Skeletal muscle tissue (tissue), 4 donors: ENCODE results near the gene PCLAF. TPM values are rescaled to one million over a fixed set of nuclear protein-coding genes. Genes with fewer than 3 reads are reported as not detected.

Experiments used
- H3K27ac ChIP-seq: one replicate; pipeline ENCODE4 v1.7.0; 2013; ENCODE audit warnings: mild to moderate bottlenecking, low read depth, low read length, inconsistent platforms
- H3K27me3 ChIP-seq, 3 donors: one replicate each; pipeline ENCODE4 v1.7.0; 2013; ENCODE audit warnings: low read length in 3 of 3; ENCODE audit not compliant: control insufficient read depth in 3 of 3, insufficient read depth in 3 of 3
- H3K36me3 ChIP-seq, 3 donors: one replicate each; pipeline ENCODE4 v1.7.0; 2013; ENCODE audit warnings: low read length in 3 of 3; ENCODE audit not compliant: control insufficient read depth in 3 of 3, insufficient read depth in 3 of 3
- H3K4me1 ChIP-seq, 3 donors: one replicate each; pipeline ENCODE4 v1.7.0; 2013; ENCODE audit warnings: low read length in 3 of 3, mild to moderate bottlenecking in 3 of 3; ENCODE audit not compliant: control insufficient read depth in 3 of 3, insufficient read depth in 3 of 3
- H3K4me3 ChIP-seq, 3 donors: one replicate each; pipeline ENCODE4 v1.7.0; 2013; ENCODE audit warnings: low read length in 3 of 3
- H3K9ac ChIP-seq, 3 donors: one replicate each; pipeline ENCODE4 v1.7.0; 2013; ENCODE audit warnings: low read length in 3 of 3, mild to moderate bottlenecking in 3 of 3, moderate library complexity in 2 of 3, low read depth in 1 of 3
- H3K9me3 ChIP-seq, 3 donors: one replicate each; pipeline ENCODE4 v1.7.0; 2013; ENCODE audit warnings: low read length in 3 of 3; ENCODE audit not compliant: control insufficient read depth in 3 of 3
- total RNA-seq: library from RNA; depleted of rRNA; stranded (reverse); fragments of >200 nt; gene quantifications from one replicate; pipeline ENCODE4 v1.2.3, GENCODE V29; 2014
- donor health status: Osteomylitis.

PCLAF gene, protein sequence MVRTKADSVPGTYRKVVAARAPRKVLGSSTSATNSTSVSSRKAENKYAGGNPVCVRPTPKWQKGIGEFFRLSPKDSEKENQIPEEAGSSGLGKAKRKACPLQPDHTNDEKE
- total RNA-seq, result 12.0 TPM

GRCh38 chr15:64381000-64381751 is at the start of gene PCLAF:
Gene PCLAF, minus strand, starts transcription at chr15:64381441. Its CDS starts 70 bp downstream, at chr15:64381371.
- Histone ChIP-seq H3K9ac (peak within 1 kb of the TSS; percentile 11 to 65 (median 65)), H3K4me3 (peak within 1 kb of the TSS; percentile 59 to 86 (median 79)), H3K36me3 (no peaks in the 10 kb centered on the region)

DNA sequence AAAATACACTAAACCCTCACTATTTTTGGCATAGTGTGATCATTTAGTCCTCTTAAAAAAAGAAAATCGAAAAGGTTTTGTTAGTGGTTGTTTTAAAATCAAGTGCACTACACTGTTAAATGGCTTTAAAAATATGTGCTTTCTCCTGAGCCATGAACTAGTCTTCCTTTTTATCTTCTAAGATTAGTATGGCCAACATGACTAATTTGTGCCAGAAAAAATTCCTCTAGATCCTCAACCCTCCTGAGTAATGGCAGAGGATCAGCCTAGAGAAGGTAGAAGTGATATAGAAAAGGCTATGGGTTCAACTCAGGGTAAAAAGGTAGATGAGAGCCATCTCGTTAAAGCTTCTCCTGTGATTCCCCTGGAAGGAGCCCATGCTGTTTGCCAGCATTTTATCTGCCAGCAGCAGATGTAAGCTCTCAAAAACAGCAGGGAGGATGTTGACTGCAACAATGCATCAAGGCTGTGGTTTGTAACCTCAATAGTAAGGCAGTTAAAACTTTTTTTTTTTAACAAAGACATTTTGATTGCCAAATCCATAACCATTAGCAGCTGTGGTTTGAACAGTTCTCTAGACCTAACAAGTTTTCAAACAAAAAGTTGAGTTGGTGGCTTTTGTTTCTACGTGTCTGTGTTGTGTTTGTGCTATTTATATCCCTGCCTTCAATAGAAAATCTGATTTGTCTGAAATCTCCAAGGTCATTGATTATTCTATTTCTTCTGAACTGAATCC is 48.9 kb upstream of the PCLAF start:
- Histone ChIP-seq H3K27me3 (no peaks in the 10 kb centered on the region), H3K36me3 (peaks cover 3 to 16% (median 4%) of the 10 kb centered on the region in 3 donors), H3K9ac (no peak overlapping the region), H3K27ac (no peak overlapping the region), H3K4me1 (peaks cover 0 to 4% (median 0%) of the 10 kb centered on the region in 3 donors), H3K9me3 (no peaks in the 10 kb centered on the region), H3K4me3 (no peak overlapping the region)

More at GRCh38 chr15:64381000-64381751, at the start of gene PCLAF:
- no peak within 1 kb of the TSS for H3K27ac ChIP-seq
- no peaks in the 10 kb centered on the region for H3K9me3 ChIP-seq
- H3K4me1 ChIP-seq, result peaks cover 5 to 8% (median 7%) of the 10 kb centered on the region in 3 donors
- no peaks in the 10 kb centered on the region for H3K27me3 ChIP-seq

DNA sequence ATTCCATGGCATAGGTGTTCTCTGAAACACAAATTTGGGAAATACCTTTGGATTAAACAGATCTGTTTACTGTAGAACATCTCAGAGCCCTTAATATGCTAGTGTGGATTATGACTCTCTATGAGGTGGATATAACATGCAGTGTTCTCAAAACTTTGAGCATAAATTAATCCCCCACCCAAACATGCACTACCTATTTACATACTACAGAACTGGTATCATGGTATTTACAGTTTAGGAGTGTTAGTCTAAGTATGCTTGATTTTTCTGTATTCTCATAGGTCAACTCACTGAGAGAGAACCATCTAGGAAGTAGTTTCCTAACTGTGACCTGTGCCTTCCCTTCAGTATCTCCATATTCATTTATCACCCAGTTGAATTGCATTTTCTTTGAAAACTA is 48.2 kb upstream of the PCLAF start:
- no peak overlapping the region for H3K27ac ChIP-seq

DNA sequence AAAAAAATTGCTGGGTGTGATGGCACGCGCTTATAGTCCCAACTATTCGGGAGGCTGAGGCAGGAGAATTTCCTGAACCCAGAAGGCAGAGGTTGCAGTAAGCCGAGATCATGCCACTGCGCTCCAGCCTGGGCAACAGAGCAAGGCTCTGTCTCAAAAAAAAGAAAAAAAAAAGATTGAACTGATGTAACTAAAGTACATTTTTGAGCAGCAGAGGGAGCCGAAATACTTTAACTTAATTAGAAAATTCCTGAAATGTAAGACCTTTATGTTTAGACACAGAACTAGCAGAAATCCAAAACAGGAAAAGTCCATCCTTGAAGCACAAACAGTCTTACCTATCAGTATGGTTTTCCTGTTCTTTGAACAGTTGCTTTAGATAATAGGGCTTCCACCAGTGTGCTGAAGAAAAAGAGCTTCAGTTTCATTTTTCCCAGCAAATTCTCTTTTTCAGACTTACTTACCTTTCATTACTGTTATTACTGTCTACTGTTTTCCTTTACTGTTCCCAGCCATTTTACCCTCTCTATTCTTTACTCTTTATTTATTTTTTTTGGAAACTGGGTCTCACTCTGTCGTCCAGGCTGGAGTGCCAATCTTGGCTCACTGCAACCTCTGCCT is 45.7 kb upstream of the PCLAF start:
- H3K4me1 ChIP-seq, result peaks cover 0 to 4% (median 0%) of the 10 kb centered on the region in 3 donors
- no peaks in the 10 kb centered on the region for H3K9me3 ChIP-seq
- H3K27ac ChIP-seq, result no peak overlapping the region
- H3K4me3 ChIP-seq, result no peak overlapping the region
- peaks cover 4 to 19% (median 7%) of the 10 kb centered on the region in 3 donors for H3K36me3 ChIP-seq
- no peaks in the 10 kb centered on the region for H3K27me3 ChIP-seq
- no peak overlapping the region for H3K9ac ChIP-seq

More for the DNA sequence above, 48.2 kb upstream of the PCLAF start:
- H3K27me3 ChIP-seq, result no peaks in the 10 kb centered on the region
- H3K4me3 ChIP-seq, result no peak overlapping the region
- no peak overlapping the region for H3K9ac ChIP-seq
- peaks cover 3 to 16% (median 4%) of the 10 kb centered on the region in 3 donors for H3K36me3 ChIP-seq
- no peaks in the 10 kb centered on the region for H3K9me3 ChIP-seq
- peaks cover 0 to 4% (median 0%) of the 10 kb centered on the region in 3 donors for H3K4me1 ChIP-seq

DNA sequence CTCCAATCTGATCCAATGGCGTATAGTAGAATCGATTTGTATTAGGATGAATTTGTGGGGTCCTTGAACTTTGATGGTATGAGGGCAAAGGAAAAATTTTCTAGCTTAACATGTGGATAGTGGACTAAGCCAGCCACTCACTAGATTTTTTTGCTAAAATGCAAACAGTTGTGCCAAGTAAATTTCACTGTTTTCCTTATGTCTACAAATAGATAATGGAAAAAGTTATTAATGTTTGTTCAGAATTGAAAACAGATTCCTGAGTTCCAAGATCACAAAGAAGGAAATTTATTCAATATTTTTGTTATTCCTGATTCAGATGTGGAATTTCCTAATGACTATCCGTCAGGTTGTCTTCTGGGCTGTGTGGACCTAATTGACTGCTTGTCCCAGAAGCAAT is 44.0 kb upstream of the PCLAF start:
- Histone ChIP-seq H3K36me3 (peaks cover 4 to 22% (median 9%) of the 10 kb centered on the region in 3 donors), H3K9me3 (no peaks in the 10 kb centered on the region), H3K9ac (no peak overlapping the region), H3K27me3 (no peaks in the 10 kb centered on the region), H3K4me3 (no peak overlapping the region), H3K27ac (no peak overlapping the region), H3K4me1 (peaks cover 0 to 3% (median 0%) of the 10 kb centered on the region in 3 donors)

- H3K27me3 ChIP-seq, result no peaks in the 10 kb centered on the region
- H3K9ac ChIP-seq, result no peak overlapping the region
- H3K27ac ChIP-seq, result no peak overlapping the region
- no peaks in the 10 kb centered on the region for H3K4me1 ChIP-seq
- H3K9me3 ChIP-seq, result no peaks in the 10 kb centered on the region
- peaks cover 4 to 18% (median 9%) of the 10 kb centered on the region in 3 donors for H3K36me3 ChIP-seq
- H3K4me3 ChIP-seq, result no peak overlapping the region
Measured at GRCh38 chr15:64423970-64424369, 42.7 kb upstream of the PCLAF start.

- Histone ChIP-seq H3K27ac (no peak overlapping the region), H3K4me3 (no peak overlapping the region), H3K27me3 (no peaks in the 10 kb centered on the region), H3K4me1 (no peaks in the 10 kb centered on the region), H3K36me3 (peaks cover 8 to 24% (median 9%) of the 10 kb centered on the region in 3 donors), H3K9ac (no peak overlapping the region), H3K9me3 (no peaks in the 10 kb centered on the region)
Measured at GRCh38 chr15:64422697-64423096, 41.5 kb upstream of the PCLAF start.

- Histone ChIP-seq H3K4me3 (no peak overlapping the region), H3K36me3 (peaks cover 17 to 39% (median 22%) of the 10 kb centered on the region in 3 donors), H3K9ac (no peak overlapping the region), H3K27me3 (no peaks in the 10 kb centered on the region), H3K4me1 (peaks cover 0 to 3% (median 0%) of the 10 kb centered on the region in 3 donors), H3K9me3 (no peaks in the 10 kb centered on the region), H3K27ac (no peak overlapping the region)
Measured at GRCh38 chr15:64412216-64412615, 31.0 kb upstream of the PCLAF start.

DNA sequence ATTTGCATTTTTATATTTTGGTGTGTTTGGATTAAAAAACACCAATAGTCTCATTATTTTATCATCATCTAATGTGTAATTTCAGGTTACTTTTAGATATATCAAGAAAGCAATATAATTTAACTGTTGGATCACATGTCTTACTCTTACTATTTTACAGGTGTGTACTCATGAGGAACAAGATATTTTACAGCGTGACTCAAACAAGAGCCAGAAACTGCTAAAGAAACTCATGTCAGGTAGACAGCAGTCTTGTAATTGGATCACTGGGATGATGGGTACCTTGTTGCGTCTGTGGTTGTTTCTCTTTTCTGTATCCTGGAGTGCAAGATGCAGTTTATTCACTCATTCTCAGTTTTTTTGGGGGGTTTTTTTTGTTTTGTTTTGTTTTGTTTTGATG is 19.3 kb upstream of the PCLAF start:
- Histone ChIP-seq H3K9me3 (no peaks in the 10 kb centered on the region), H3K36me3 (peaks cover 17 to 33% (median 21%) of the 10 kb centered on the region in 3 donors)

More for the DNA sequence above, 19.3 kb upstream of the PCLAF start:
- Histone ChIP-seq H3K4me3 (no peak overlapping the region), H3K9ac (no peak overlapping the region), H3K27me3 (no peaks in the 10 kb centered on the region), H3K4me1 (no peaks in the 10 kb centered on the region), H3K27ac (no peak overlapping the region)
